GM19239 (cell line): ENCODE data around the gene ATG5.

Source experiments
- DNase-seq: peaks from one replicate; pipeline ENCODE4 v3.0.0; 2011; ENCODE audit warnings: low spot score; ENCODE audit not compliant: insufficient read length
- FAIRE-seq: peaks from 2 replicates; lab custom pipeline; 2011; peaks lifted over from hg19 to GRCh38; lab: Jason Lieb, UNC

The ATG5 gene

DNA sequence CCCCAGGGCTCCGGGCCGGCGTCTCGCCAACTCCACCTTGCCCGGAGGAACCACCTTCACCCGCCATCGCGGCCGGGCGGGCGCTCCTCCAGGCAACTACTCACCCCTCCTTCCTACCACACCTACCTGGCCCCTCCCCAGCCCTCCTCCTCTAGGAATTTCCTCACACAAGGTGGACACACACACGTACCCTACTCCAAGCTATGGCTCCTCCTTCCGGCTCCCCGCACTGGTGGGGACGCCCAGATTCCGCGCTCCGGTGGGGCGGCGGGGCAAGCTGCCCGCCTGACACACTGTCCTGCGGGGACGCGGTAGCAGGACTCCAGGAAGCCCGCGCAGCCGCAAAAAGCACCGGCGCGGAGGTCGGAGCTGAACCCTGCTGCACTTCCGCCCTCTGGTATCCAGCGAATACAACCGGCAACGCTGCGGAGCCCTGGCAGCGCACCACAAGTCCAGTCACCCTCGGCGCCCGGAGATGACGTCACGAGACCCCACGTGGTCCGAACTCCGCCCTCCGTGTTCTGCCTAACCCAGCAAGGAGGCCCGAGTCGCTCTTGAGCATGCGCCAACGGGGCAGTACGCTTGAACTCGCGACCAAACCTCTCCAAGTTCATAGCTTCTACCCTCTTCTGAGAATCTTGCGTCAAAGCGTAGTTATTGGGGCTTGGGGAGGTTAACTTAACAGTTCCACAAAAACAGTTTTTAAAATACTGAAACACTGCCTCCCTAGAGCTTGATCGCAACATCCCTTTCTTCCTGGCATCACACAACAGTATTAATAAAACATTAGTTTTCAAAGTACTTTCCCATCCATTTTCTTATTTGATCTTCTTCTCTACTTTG lies at the start of gene ATG5:
TSS of gene ATG5 (minus strand) at position 425 of the 843 bp plus-strand sequence. CDS start 9,552 bp downstream, outside the sequence.
- FAIRE-seq, result peak; percentile 100
- peak; percentile 90 for DNase-seq

DNA sequence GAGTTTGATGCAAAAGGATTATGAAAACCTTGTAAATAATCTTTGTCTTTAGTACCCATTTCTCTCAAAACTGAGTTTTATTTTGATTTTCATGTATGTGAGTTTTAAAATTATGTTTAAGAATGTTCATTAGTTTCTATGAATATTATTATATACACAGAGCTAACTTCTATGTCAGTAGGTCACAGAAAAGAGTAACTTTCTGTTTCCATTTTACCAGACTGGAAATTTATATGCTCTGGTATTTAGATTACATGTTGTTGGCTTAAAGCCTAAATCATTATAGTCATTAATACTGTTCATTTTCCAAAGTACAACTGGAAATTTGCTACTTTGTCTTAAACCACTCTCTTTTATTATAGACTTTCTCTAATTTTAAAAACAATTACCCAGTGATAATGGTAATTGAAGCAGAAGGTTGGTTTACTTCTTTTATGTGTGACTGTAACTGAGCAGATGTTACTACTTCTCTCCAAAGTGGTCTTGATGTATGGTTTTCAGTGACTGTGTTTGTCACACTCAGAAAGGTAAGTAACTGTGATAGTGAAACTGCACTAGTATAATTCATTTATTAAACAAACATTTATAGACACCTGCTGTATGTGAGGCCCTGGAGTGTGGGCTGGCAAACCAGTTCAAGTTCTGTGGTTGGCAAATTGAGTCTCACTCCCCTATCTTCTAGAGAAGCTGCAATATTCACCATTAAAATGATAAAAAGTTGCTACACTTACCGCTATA lies 48.1 kb upstream of the ATG5 start:
- DNase-seq (no peak), FAIRE-seq (no peak)

DNA sequence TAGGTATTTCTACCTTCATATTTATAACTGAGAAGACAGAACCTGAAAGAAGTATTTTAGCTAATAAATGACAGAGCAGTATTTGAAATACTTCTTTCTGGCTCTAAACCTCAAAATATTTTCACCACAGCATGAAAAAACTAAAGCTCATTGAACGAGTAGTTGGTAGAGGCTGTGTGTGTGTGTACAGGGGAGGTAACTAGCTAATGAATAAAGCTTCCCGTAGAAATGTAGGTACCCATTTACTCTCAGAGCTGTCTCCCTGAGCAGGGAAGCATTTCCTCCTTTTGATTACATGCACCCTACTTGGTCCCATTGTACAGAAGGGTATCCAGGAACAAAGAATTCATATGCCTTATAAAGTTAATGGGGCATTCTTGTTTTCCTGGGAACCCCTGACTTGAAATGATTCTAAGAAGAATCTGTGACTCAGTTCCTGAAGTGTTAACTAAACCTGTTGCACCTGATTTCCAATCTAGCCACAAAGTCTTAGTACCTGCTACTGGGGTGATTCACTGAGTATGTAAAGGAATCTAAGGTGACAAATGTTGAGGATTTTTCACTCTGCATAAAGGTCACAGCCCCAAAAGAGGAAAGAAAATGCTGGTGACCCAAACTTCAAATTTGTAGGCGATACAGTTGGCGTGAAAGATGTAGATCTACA lies 47.4 kb upstream of the ATG5 start:
- FAIRE-seq (no peak), DNase-seq (no peak)

DNA sequence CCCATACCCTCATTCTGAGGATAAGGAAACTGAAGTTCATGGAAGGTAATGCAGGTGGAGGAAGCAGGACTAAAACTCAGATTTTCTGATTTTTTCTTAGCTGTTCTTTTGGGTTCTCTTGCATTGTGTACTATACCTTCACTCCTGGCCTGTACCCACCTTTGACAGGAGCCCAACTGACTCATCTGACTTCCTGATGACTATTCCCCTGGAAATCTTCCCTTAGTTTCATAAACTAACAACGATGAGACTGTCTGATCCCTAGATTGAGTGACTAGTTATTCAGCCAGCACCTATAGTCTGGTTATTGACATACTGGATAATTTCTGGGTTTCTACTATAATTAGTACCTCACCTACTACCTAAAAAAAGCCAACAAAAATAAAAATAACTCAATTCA lies 45.1 kb upstream of the ATG5 start:
- FAIRE-seq (no peak), DNase-seq (no peak)

DNA sequence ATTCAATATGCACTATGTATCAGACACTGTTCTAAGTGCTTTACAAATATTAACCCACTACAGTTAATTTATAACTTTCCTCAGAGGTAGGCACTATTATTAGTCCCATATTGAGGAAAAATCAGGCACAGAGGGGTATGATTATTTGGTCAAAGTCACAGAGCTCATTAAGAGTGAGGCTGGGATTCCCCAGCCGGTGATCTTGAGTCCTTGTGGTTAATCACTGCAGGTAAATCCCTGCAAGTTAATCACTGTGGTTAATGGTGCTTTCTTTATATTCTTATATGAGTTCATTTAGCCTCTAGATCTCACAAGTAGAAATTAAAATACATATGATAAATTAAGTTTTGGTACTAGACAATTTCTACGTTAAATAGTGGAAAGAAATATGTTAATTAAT lies 44.2 kb upstream of the ATG5 start:
- DNase-seq (no peak), FAIRE-seq (no peak)

DNA sequence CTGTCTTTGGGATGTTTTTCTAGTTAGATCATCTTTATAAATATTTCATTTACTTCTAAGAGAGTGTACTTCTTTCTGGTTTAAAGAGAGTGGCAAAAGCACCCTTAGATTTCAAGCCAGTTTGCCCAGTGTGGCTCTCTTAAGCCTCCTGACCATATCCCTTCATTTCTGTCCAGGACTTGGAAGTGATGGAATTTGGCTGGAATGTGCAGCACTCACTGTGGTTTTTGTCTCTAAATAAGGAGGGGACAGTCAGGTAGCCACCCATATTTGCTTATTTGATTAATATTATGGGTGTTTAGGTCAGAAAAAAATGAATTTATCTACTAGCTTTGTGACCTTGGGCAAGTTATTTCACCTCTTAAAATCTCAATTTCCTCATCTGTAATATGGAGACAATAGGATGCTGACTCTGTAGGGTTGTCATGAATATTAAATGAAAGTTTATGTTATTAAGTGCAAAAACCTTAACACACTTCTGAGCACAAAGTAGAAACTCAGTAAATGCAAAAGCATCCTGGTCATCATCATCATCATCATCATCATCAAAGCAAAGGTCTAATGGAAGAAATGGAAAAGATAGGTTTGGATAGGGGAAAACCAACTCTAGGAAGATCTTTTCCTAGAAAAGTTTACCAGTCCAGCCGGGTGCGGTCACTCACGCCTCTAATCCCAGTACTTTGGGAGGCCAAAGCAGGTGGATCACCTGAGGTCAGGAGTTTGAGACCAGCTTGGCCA lies 38.0 kb upstream of the ATG5 start:
- DNase-seq (no peak), FAIRE-seq (no peak)

DNA sequence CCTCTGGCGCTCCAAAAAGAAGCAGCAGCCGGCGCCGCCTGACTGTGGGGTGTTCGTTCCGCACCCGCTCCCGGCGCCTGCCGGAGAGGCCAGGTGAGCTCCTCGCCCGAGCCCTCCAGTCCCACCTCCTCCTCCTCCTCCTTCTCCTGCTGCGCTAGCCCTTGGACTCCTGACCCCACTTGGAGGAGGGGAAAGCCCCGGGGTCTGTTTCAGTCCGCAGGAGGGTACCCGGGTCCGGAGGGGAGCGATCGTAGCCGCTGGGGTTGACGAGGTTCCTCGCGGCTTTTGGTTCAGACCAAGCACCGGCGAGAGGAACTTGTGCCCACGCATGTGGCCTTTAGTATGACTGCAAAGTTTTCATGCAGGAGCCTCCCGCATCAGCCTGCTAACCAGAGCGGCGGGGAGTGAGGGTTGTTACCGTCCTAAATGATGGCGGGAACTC lies 35.5 kb upstream of the ATG5 start:
- FAIRE-seq (no peak), DNase-seq (peak; percentile 18)

DNA sequence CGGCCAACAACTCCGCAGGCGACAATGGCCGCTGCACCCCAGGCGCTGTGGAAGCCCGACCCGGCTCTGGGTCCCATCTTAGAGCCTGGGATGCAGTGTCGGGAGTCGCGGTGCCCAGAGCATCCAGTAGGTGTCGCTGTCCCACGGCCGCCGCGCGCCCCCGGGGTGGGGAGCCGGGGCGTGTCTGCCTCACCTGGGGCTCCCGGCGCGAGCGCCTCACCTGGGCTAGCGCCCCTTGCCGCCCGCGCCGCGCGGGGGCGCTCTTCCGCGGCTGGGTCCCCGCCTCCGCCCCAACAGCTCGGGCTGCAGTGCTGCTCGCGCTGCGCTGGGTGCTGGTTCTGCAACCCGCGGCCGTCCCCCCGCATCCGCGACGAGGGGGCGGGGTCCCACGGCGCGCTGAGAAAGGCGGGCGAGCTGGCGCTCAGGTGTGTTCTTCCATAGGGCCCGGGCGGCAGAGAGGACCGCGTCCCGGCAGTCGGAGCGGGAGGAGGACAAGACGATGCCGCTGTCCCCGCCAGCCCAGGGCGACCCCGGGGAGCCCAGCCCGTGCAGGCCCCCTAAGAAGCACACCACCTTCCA lies 34.9 kb upstream of the ATG5 start, which contains the start of gene CRYBG1:
TSS of gene CRYBG1 (plus strand) at position 308 of the 579 bp plus-strand sequence. CDS start at position 500, 192 bp downstream.
- FAIRE-seq (peak; percentile 74), DNase-seq (peak; percentile 65)

DNA sequence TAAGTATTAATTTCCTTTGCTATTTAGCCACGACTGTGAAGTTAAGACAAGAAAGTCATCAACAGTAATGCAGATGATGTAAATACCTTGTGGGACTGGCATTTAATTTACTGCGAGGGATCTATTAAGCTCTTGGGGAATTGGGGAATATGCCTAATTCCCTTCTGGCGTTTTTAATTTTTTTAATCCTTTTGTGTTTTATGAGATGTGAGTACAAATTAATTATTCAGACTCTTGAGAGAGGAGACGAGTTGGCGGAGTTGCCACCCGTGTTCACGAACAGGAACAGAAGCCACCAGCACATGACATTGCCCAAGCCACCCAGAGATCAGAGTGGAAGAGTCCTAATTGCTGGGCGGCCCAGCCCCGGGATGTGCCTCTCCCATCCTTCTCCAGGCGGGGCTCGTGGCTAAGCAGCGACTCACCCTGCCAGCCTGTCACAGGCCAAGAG lies 34.4 kb upstream of the ATG5 start:
- DNase-seq (no peak), FAIRE-seq (no peak)

DNA sequence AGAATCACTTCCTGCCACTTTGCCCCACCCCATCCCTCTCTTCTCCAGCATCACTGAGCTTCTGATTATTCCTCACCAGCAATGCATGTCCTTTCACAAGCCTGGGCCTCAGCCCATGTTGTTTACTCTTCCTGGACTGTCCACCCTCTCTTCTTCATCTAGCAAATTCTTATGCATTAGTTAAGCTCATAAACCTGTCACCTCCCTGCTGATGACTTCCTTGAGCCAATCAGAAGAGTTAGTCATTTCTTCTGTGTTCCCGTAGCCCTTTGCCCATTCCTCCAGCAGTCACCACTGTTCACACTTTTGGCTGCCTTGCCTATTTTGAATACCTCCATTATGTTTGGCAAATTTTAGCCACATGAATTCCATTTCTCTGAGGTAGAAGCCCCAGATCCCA lies 30.8 kb upstream of the ATG5 start:
- no peak for FAIRE-seq
- DNase-seq, result no peak

DNA sequence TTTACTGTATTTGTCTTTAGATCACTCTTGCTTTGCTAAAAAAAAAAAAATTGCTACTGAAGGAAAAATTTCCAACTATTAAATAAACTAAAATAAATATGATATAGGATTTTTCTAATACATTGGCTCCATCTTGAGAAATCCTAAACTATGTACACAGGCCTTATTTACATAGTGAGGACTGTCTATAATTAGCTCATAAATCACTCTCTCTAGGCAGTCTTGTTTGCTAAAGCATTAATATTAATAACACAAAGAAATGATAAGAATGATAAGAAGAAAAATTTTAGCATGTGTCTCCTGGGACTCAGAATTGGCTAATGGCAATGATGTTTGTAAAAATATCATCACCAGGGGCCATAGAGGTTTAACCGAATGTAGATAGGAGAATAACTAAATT lies 21.7 kb upstream of the ATG5 start:
- no peak for FAIRE-seq

DNA sequence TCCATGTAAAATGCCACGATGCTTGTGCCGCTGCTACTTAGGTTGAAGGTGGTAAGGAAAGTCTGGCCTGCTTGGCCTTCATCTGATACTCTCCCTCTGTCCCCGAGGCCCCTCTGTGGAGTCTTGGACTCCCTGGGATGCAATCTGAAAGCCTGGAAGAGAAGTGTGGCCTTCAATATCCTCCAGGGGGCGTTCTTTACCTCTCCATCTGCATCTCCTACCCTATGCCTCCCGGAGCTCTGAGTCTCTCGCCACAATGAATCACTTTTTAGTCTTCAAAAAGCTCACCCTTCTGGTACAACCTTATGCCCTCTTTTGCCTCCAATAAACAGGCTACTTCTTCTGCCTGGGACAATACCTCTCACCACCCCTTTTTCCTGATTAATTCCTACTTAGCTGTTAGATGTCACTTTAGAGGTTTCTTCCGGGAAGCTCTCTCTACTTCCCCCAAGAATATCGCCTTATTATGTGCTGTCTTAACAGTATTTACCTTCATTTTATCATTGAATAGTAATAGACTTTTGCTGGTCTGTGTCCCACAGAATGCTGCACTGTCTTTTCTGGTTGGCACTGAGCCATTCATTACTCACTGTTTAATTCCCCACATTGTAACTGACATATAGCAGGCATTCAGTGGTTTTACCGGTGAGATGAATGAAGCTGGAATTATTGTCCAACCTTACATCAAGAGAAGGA lies 13.9 kb upstream of the ATG5 start:
- DNase-seq, result peak; percentile 25
- FAIRE-seq, result peak; percentile 72

More for the DNA sequence above, 21.7 kb upstream of the ATG5 start:
- DNase-seq, result no peak

DNA sequence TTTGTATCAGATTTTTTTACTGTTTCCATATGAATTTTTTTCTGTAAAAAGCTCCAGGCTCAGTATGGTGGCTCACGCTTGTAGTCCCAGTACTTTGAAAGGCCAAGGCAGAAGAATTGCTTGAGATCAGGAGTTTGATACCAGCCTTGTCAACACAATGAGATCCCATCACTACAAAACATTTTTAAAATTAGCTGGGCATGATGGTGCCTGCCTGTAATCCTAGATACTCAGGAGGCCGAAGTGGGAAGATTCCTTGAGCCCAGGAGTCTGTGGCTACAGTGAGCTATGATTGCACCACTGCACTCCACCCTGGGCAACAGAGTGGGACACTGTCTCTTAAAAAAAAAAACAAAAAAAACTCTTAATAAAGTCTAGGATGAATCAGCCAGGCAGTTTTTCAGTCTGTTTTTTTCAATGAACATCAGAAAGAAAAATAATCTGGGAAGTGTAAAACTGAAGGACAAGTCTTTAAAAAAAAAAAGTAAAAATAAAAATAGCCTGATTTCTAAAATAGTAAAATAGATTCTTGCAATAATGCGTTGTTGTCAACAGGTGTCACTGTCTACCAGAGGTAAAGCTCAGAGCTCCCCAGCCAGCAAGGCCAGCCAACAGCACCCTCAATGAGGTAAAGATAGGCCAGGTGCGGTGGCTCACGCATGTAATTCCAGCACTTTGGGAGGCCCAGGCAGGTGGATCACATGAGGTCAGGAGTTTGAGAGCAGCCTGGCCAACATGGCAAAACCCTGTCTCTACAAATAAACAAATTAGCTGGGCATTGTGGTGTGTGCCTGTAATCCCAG lies 9.3 kb upstream of the ATG5 start:
- FAIRE-seq (peak; percentile 71), DNase-seq (peak; percentile 21)

DNA sequence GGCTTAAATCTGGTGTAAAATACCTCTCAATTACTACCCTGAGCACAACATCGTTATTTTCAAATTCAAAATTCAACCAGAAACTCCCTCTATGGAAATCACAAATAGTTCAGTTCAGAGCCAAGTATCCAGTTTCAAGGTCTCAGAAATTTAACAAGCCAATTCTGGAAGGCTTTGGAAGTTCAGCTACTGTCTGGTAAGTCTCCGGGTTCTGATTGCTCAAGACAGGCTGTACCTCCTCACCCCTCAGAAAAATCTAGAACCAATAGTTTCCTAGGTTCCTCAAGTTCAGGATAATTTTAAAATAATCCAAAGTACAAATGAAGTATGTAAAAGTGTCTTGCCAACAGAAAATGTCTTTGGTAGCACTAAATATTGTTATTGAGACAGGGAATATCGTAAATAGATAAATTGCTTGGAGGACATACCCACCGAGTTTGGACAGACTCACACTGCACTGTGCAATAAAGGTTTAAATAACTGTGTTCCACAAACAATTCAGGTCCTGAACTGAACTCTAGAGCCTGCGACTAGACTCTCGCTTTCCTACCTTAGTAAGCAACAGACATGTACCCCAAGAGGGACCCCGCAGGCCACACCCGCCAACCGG lies 729 bp downstream of the ATG5 start:
- FAIRE-seq (peak; percentile 31), DNase-seq (no peak)

DNA sequence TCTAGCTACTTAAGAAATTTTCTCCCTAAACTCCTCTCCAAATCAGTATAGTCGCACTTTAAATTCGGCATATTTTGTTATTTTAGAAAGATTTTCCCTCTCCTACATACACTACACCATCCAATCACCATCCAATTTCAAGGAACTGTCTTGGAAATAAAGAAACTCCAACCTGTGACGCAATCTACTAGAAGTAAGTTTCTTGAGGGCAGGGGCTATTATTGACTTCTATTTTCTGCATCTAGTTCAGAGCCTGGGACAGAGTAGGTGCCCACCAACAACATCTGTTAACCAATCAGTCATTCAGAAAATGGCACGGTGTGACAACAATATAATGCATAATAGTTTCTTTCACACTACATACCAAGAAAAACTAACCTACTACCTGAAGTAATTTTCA lies 3.6 kb downstream of the ATG5 start:
- DNase-seq, result no peak
- FAIRE-seq, result no peak

DNA sequence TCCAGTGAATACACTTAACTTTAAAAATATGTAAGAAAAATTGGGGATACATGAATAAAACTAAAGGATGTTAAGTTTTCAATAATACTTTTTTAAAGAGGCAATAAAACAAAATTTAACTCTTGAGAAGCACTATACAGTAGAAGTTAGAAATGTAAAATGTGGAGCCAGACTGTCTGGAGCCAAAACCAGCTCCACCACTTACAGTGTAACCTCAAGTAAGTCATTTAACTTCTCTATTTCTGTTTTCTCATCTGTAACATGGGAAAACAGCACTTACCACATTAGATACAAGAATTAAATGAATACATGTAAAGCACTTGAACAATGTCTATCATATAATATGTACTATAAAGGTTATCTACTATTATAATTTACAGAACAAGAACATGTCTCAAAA lies 6.7 kb downstream of the ATG5 start:
- FAIRE-seq, result peak; percentile 66
- no peak for DNase-seq

DNA sequence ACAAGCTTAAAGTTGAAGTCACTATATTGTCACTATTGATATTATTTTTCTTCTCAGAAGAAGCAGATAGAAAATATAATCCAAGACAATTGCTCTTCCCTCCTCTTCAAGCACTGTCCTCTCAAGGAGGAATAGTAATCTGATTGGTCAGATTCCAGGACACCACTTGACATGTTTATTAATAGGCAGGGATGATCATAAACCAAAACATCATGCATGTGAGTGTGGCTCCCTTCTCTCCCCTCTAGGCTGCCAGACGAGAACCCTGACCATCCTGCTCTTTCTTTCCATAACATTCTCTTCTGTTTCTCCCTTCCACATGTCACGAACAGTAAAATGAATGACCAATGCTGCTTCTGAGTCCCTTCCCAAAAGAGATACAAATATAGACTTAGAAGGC lies 7.5 kb downstream of the ATG5 start:
- FAIRE-seq (no peak), DNase-seq (no peak)

DNA sequence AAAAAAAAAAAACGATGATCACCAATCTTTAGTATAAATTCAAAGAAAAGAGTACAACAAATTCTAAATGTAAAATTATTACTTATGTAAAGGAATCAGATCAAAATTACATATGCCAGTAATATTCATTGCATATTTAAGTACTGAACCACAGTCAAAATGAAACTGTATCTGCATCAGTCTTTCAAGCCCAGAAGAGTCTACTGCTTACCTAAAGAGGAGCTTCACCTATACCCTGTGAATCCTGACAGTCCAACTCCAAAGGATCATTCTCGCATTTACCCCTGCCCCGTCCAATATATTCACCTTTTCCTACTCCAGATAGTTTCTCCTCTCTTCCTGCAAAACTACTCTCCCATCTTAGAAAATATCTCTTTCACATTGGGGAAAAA lies 9.2 kb downstream of the ATG5 start:
- no peak for DNase-seq
- FAIRE-seq, result peak; percentile 73
